GM03348 (cell line): ENCODE measurements around the gene ZNF814.
A peak's percentile ranks its signal among the peaks of the same experiment; 100 is the strongest.
"Not testable (repeated sequence)": the region's sequence is repeated elsewhere in the genome, so short reads cannot be mapped to it uniquely, and the experiment has no call there.

Experiments
- DNase-seq: peaks from one replicate; pipeline ENCODE4 v3.0.0; 2012; ENCODE audit warnings: low spot score

ZNF814 gene

DNA sequence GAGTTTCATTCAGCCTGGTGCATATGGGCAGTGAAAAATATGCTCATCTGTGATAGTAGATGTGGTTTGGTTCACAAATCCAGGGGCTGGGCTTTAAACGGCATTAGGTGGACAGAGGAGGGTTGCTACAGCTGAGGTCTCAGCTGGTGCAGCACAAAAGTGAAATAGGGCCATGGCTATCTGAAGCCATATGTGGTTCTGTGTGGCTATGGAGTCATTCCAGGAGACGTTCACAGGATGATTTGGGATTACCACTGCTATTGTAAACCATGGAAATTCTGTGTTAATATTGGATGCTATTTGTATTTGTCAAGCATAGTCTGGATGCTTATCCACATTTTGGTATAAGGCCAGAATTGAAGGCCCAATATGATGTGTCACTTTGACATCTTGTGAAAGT, 34.7 kb downstream of the ZNF814 start:
- DNase-seq = not testable (repeated sequence)

DNA sequence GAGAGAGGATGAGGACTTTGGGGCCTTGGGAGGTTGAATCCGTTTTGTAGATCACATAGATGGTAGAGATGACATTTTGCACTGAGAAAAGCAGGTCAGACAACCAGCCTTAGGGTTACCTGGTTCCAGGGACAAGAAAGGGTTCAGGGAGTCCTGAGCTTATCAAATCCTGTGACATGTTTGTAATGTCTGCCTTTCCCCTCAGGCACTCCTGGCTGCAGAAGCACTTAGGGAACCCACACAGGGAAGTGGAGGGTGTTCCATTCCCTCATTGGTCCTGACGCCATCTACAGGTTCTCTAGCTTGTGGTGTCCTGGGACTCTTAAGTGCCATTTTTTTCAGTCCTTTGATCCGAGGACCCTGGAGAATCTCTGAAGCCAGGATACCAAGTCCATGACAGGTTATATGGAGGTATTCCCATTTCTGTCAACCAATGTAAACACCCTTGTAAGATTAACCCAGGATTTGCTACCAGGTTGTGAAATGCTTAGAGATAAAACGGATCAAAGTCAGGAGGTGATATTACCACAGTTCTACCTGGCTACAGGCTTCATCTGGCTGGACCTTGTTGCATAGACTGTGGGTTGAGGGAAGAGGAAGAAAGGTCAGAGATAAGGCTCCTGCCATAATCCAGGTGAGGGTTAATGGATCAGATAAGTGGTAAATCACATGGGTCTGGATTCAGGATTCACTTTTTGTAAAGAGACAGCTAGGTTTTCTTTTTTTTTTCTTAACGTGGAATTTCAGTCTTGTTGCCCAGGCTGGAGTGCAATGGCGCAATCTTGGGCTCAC, 36.8 kb downstream of the ZNF814 start:
- DNase-seq = not testable (repeated sequence)

DNA sequence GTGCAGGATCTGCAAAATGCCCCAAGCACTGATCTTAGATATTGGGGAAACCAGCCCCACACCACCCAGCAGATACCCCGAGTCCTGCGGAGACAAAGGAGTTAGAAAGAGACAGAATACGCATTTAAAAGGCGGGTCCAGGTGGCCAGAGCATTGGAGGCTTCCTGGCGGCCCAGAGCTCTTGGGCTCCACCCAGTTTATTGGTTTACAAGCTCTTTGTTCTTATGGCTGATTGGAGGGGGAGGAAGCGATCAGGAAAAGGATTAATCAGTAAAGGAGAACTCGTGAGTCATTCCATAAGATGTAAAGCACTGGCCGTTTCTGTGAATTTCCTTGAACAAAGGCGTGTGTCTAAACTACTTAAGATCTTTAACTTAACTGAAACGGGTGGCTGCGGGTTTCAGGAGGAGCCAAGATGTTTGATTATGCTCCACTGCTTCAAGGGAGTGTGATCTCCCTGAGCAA, 38.3 kb downstream of the ZNF814 start:
- no peak for DNase-seq

- DNase-seq = peak; percentile 74
Observed at GRCh38 chr19:57849666-57850473, 39.0 kb downstream of the ZNF814 start, which contains the start of gene ZNF587. ZNF587 (plus strand) TSS chr19:57849859; CDS start chr19:57850039, 180 bp downstream.

GRCh38 chr19:57849162-57849665, 39.6 kb downstream of the ZNF814 start:
- not testable (repeated sequence) for DNase-seq

GRCh38 chr19:57847164-57847563, 41.7 kb downstream of the ZNF814 start:
- DNase-seq = not testable (repeated sequence)

- DNase-seq = no peak
Observed at GRCh38 chr19:57841122-57841763, 47.6 kb downstream of the ZNF814 start.

DNA sequence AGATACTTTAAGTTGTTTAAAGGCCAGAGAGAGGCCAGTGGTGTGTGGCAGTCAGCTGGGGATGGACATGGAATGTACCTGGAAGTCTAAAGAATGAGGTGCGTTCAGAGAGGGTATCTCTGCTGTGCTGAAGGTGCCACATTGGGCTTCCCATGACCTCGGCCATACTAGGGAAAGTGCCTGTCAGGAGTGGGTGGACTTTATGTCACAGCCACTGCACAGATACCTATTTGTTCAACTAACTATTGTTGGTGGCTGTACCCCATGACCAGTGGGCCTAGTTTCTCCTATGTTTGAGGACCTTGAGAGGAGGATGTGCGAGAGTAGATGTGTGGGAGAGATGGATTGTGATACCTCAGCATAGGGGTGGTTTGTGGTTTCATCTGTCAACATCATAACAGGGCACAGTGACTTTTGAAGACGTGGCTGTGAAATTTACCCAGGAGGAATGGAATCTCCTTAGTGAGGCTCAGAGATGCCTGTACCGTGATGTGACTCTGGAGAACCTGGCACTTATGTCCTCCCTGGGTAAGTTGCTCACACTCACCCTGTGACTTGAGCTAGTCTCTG, 50.1 kb downstream of the ZNF814 start:
- DNase-seq = not testable (repeated sequence)

DNA sequence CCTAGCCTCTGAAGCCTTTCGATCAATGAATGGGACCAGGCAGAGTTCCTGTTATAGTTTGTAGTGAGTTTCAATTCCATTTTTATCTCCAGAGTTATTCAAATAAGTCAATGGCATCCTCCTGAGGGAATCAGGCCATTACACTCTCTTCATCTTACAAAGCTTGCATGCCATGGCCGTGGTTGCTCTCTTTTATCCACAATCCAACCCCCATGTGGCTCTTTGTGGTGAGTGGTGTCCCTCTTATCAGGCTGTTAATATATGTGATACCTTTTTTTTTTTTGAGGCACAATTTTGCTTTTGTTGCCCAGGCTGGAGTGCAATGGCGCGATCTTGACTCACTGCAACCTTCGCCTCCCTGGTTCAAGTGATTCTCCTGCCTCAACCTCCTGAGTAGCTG, 51.8 kb downstream of the ZNF814 start:
- DNase-seq = not testable (repeated sequence)

DNA sequence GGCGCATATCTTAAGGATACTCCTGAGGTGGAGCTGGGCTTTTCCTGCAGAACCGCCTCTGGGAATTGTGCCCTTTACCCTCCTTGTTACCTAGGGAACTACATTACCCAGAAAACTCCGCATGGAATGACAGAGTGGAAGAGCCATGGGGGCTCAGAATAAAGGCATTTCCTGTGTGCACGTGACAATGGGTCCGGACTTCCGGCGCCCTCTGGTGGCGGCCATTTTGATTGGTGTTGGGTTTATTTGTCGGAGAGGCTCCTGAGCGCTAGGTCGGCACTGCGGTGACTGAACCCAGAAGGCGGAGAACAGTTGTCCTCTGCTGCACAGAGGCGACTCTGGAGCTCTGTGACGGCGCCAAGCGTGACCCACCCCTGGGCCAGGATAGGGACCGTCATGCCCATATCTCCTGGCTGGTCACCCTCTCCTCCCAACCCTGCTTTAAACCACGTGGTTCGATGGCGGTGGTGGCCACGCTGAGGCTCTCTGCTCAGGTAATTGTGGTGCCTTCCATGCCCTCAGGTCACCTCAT, 58.7 kb downstream of the ZNF814 start, which contains the start of gene ZNF587B:
ZNF587B (plus strand) TSS at position 229 of the 532 bp plus-strand sequence; CDS start at position 459, 230 bp downstream.
- DNase-seq = no peak

DNA sequence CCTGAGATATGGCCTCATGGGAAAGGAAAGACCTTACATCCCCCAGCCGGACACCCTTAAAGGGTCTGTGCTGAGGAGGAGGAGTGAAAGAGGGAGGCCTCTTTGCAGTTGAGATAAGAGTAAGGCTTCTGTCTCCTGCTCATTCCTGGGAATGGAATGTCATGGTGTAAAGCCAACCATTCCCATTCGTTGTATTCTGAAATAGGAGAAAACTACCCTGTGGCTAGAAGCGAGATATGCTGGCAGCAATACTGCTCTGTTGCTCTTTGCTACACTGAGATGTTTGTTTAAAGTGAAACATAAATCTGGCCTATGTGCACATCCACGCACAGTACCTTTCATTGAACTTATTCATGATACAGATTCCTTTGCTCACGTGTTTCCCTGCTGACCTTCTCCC, 59.5 kb downstream of the ZNF814 start:
- DNase-seq = no peak

DNA sequence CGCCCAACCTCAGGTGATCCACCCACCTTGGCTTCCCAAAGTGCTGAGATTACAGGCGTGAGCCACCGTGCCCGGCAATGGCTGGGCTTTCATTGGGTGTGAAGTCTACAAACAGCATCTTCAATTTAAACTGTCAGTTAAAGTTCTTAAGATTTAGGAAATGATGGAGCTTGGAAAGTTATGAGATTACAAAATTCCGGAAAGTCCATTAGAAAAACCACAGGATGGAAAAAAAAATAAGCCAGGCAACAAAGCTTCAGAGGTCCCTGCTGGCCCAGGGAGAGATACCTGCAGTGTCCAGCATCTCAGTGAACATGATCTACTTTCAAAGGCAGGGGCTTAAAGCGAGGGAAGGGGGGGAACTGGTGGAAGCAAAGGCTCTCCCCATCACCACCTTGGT, 63.3 kb downstream of the ZNF814 start:
- no peak for DNase-seq

DNA sequence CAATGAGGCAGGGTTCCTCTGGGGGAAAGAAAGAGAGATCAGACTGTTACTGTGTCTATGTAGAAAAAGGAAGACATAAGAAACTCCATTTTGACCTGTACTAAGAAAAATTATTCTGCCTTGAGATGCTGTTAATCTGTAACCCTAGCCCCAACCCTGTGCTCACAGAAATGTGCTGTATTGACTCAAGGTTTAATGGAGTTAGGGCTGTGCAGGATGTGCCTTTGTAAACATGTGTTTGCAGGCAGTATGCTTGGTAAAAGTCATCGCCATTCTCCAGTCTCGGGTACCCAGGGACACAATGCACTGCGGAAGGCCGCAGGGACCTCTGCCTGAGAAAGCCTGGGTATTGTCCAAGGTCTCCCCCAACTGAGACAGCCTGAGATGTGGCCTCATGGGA, 65.2 kb downstream of the ZNF814 start:
- not testable (repeated sequence) for DNase-seq

DNA sequence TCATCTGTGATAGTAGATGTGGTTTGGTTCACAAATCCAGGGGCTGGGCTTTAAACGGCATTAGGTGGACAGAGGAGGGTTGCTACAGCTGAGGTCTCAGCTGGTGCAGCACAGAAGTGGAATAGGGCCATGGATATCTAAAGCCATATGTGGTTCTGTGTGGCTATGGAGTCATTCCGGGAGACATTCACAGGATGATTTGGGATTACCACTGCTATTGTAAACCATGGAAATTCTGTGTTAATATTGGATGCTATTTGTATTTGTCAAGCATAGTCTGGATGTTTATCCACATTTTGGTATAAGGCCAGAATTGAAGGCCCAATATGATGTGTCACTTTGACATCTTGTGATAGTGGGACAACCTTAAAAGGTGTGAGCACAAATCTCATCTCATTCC, 65.7 kb downstream of the ZNF814 start:
- DNase-seq = not testable (repeated sequence)

GRCh38 chr19:57821501-57821900, 67.3 kb downstream of the ZNF814 start:
- DNase-seq = not testable (repeated sequence)

DNA sequence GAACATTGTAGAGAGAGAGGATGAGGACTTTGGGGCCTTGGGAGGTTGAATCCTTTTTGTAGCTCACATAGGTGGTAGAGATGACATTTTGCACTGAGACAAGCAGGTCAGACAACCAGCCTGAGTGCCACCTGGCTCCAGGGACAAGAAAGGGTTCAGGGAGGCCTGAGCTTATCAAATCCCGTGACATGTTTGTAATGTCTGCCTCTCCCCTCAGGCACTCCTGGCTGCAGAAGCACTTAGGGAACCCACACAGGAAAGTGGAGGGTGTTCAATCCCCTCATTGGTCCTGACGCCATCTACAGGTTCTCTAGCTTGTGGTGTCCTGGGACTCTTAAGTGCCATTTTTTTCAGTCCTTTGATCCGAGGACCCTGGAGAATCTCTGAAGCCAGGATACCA, 67.7 kb downstream of the ZNF814 start:
- DNase-seq = not testable (repeated sequence)

GRCh38 chr19:57820599-57820998, 68.2 kb downstream of the ZNF814 start:
- no peak for DNase-seq

GRCh38 chr19:57819475-57820148, 69.2 kb downstream of the ZNF814 start:
- DNase-seq = peak; percentile 94

DNA sequence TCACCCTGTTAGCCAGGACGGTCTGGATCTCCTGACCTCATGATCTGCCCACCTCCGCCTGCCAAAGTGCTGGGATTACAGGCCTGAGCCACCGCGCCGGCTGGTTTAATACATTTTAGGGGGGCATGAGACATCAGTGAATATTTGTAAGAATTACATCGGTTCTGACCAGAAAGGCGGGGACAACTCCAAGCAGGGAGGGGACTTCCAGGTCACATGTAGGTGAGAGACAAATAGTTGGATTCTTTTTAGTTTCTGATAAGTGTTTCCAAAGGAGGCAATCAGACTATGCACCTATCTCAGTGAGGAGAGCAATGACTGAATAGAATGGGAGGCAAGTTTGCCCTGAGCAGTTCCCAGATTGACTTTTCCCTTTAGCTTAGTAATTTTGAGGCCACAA, 70.5 kb downstream of the ZNF814 start:
- no peak for DNase-seq

GRCh38 chr19:57817976-57818375, 70.9 kb downstream of the ZNF814 start:
- DNase-seq = no peak

DNA sequence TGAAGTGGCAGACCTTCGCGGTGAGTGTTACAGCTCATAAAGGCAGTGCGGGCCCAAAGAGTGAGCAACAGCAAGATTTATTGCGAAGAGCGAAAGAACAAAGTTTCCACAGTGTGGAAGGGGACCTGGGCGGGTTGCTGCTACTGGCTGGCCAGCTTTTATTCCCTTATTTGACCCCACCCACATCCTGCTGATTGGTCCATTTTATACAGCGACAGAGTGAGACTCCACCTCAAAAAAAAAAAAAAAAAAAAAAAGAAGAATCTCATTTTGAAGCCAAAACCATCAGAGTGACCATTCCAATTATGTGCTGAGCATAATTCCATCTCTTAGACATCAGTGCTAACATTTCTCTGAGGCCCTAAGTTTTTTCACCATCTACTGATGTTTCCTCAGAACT, 72.2 kb downstream of the ZNF814 start:
- no peak for DNase-seq
